Sigmoid colon (tissue), 4 donors: Measurements from ENCODE around the gene CYP24A1.

Experiments
- CTCF ChIP-seq, 4 experiments: fragments of 450-650 bp in 3 of 4; fragments of 200-600 bp in 1 of 4; IDR thresholded peaks; one replicate each; pipeline ENCODE4 v1.5.1; 2016 to 2019; ENCODE audit warnings: antibody characterized with exemption in 4 of 4, mild to moderate bottlenecking in 3 of 4, moderate library complexity in 2 of 4
- POLR2A ChIP-seq, 2 donors: fragments of 450-650 bp; IDR thresholded peaks; one replicate each; pipeline ENCODE4 v1.6.1; 2016; ENCODE audit warnings: antibody characterized with exemption in 2 of 2, mild to moderate bottlenecking in 2 of 2, moderate library complexity in 2 of 2
- POLR2AphosphoS5 ChIP-seq, 4 donors: sonication (generic); formaldehyde crosslinking; IDR thresholded peaks; one replicate each; pipeline ENCODE4 v1.6.1; 2017; ENCODE audit warnings: antibody characterized with exemption in 4 of 4

GRCh38 chr20:54168961-54169862 is 4.6 kb downstream of the CYP24A1 start:
- TF ChIP-seq POLR2A (IDR thresholded peaks at IDR 0.05) (no peak), POLR2AphosphoS5 (IDR thresholded peaks at IDR 0.05) (no peak), CTCF (IDR thresholded peaks at IDR 0.05) (no peak)
